B cell (primary cell): ENCODE data around the gene ZNF618. TPM values are rescaled to one million over a fixed set of nuclear protein-coding genes. Genes with fewer than 3 reads are reported as not detected.

ENCODE experiments used
- ATAC-seq: fragments of 200-7000 bp; cut with Tn5 transposase; one replicate; pipeline ENCODE4 v1.10.0; 2021; ENCODE audit warnings: low read depth, mild to moderate bottlenecking, moderate number of reproducible peaks, moderate library complexity
- CTCF ChIA-PET: fragments of 350-600 bp; sonication (Branson Sonifier 250); formaldehyde crosslinking; loops from one replicate; lab custom pipeline; 2021; ENCODE audit warnings: antibody characterized with exemption, inconsistent platforms; lab: Charles Lee
- POLR2A ChIA-PET: fragments of 350-600 bp; sonication (Branson Sonifier 250); formaldehyde crosslinking; loops from one replicate; lab custom pipeline; 2021; ENCODE audit warnings: antibody characterized with exemption; lab: Charles Lee
- DNase-seq: peaks from one replicate; pipeline ENCODE4 v3.0.0; 2013
- H2AFZ ChIP-seq: 2 replicates; pipeline ENCODE4 v1.6.1; 2012; ENCODE audit warnings: mild to moderate bottlenecking, low read depth, low read length; ENCODE audit not compliant: insufficient read depth, poor library complexity, severe bottlenecking
- H3K27ac ChIP-seq, 2 donors: 1 replicate in 1 of 2; 2 replicates in 1 of 2; pipeline ENCODE4 v1.5.1; 2012 to 2013; ENCODE audit warnings: low read length in 2 of 2, mild to moderate bottlenecking in 2 of 2, moderate library complexity in 1 of 2
- H3K27me3 ChIP-seq, 4 experiments: fragments of 200-600 bp in 1 of 4; sonication (generic) in 1 of 4; replicated peaks in 1 of 4; 1 replicate in 2 of 4; 2 replicates in 2 of 4; pipeline versions ENCODE4 v1.6.1 to v1.7.0; 2013 to 2016; ENCODE audit warnings: low read length in 3 of 4, mild to moderate bottlenecking in 2 of 4, mixed read lengths in 1 of 4, moderate library complexity in 1 of 4; ENCODE audit not compliant: insufficient read depth in 4 of 4, control insufficient read depth in 3 of 4; ENCODE audit errors: control extremely low read depth in 1 of 4
- H3K36me3 ChIP-seq, 2 experiments: replicated peaks in 1 of 2; 1 replicate in 1 of 2; 2 replicates in 1 of 2; pipeline versions ENCODE4 v1.6.1 to v1.7.1; 2013; ENCODE audit warnings: low read length in 1 of 2; ENCODE audit not compliant: insufficient read depth in 2 of 2, control insufficient read depth in 1 of 2; ENCODE audit errors: control extremely low read depth in 1 of 2, extremely low read depth in 1 of 2
- H3K4me1 ChIP-seq, 2 donors: fragments of 200-600 bp in 1 of 2; sonication (generic) in 1 of 2; 1 replicate in 1 of 2; 2 replicates in 1 of 2; pipeline versions ENCODE4 v1.5.1 to v1.6.1; 2013 to 2017; ENCODE audit warnings: low read length in 2 of 2; ENCODE audit not compliant: control insufficient read depth in 2 of 2, insufficient read depth in 2 of 2
- H3K4me2 ChIP-seq: replicated peaks from 2 replicates; pipeline ENCODE3; 2012; ENCODE audit warnings: mild to moderate bottlenecking, low read depth, low read length; ENCODE audit not compliant: poor library complexity, severe bottlenecking
- H3K4me3 ChIP-seq, 5 experiments: fragments of 200-600 bp in 1 of 5; sonication (generic) in 1 of 5; 1 replicate in 3 of 5; 2 replicates in 2 of 5; pipeline versions ENCODE4 v1.5.1 to v1.7.0; 2011 to 2016; ENCODE audit warnings: low read length in 4 of 5, mild to moderate bottlenecking in 4 of 5, low read depth in 2 of 5, control low read depth in 1 of 5, moderate library complexity in 1 of 5; ENCODE audit not compliant: insufficient read depth in 1 of 5; ENCODE audit errors: control extremely low read depth in 1 of 5, extremely low read depth in 1 of 5
- H3K79me2 ChIP-seq: fragments of 200-600 bp; sonication (generic); one replicate; pipeline ENCODE4 v1.6.0; 2016; ENCODE audit warnings: low read length; ENCODE audit not compliant: control insufficient read depth, insufficient read depth
- H3K9ac ChIP-seq: fragments of 200-600 bp; sonication (generic); 2 replicates; pipeline ENCODE4 v1.6.1; 2017; ENCODE audit warnings: mild to moderate bottlenecking, low read length, moderate library complexity
- H3K9me3 ChIP-seq, 3 donors: one replicate each; pipeline versions ENCODE4 v1.6.1 to v1.7.1; 2013; ENCODE audit warnings: low read length in 2 of 3; ENCODE audit not compliant: control insufficient read depth in 2 of 3, insufficient read depth in 1 of 3; ENCODE audit errors: control extremely low read depth in 1 of 3
- H4K20me1 ChIP-seq: 2 replicates; pipeline ENCODE4 v1.6.0; 2012; ENCODE audit warnings: mild to moderate bottlenecking, low read length; ENCODE audit not compliant: insufficient read depth, control insufficient read depth, poor library complexity, severe bottlenecking
- H3K27ac Mint-ChIP-seq: one replicate; pipeline ENCODE4 v1.8.0; 2021; ENCODE audit warnings: mixed read lengths
- H3K27me3 Mint-ChIP-seq: one replicate; pipeline ENCODE4 v1.8.0; 2021; ENCODE audit warnings: mixed read lengths
- H3K4me1 Mint-ChIP-seq: one replicate; pipeline ENCODE4 v1.8.0; 2021; ENCODE audit warnings: mixed read lengths
- H3K4me3 Mint-ChIP-seq: one replicate; pipeline ENCODE4 v1.8.0; 2021; ENCODE audit warnings: mixed read lengths
- H3K9me3 Mint-ChIP-seq: one replicate; pipeline ENCODE4 v1.8.0; 2022; ENCODE audit warnings: mixed read lengths; ENCODE audit not compliant: insufficient read depth
- EZH2 ChIP-seq: IDR thresholded peaks from 2 replicates; pipeline ENCODE4 v1.6.1; 2012; ENCODE audit warnings: borderline replicate concordance, low read depth, mild to moderate bottlenecking, moderate library complexity, low read length; ENCODE audit not compliant: insufficient read depth, poor library complexity, severe bottlenecking
- WGBS: methylation state at CpG from one replicate; pipeline ENCODE4 v1.1.5; 2013; ENCODE audit warnings: missing lambda C conversion rate; ENCODE audit not compliant: insufficient coverage; 5-methylcytosine and 5-hydroxymethylcytosine counted together
- intact Hi-C: fragments of 100-400 bp; cut with micrococcal nuclease; formaldehyde crosslinking; loops from one replicate; pipeline ENCODE4 v1.10.0; 2022
- polyA plus RNA-seq: library from polyadenylated mRNA; depleted of rRNA; stranded (reverse); fragments of >200 nt; gene quantifications from 2 replicates; pipeline ENCODE4 v1.2.3, GENCODE V29; 2012
- total RNA-seq, 2 donors: library from RNA; stranded (reverse); fragments of 120-200 nt in 1 of 2; gene quantifications; 1 replicate in 1 of 2; 2 replicates in 1 of 2; pipeline versions ENCODE4 v1.2.3 to v1.2.4, GENCODE V29; 2013 to 2022
- TF ChIP-seq, protein P1 (sequence below): fragments of 200-600 bp; IDR thresholded peaks from one replicate; pipeline ENCODE4 v1.8.0; 2022; ENCODE audit warnings: antibody characterized with exemption, mild to moderate bottlenecking

ZNF618 gene
- total and polyA plus RNA-seq, 2 donors (not counting 1 experiment from before 2014, with no cell fraction given): 1.4 to 2.5 TPM

DNA sequence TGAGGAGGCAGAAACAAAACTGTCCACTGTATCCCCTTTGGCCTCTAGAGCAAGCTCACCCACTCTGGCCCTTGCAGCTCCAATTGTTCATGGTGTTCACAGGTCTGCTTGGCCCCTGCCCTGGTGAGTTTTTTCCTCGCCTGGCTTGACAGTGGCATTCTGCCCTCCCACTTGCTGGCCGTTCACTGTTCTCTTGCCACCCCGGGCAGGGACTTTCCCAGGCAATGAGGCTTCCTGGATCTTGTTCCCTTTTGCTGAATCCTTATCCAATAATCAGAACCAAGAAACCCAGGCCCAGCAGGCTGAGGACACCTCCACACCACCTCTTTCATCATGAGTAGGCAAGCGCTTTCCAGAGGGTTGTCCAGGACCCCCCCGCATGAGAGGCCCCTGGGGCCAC, 31.2 kb downstream of the ZNF618 start:
- 86% methylated on average over 5 of the region's 5 CpGs for WGBS
- intact Hi-C loops: no loop called here
- no peak overlapping the region for H3K27ac ChIP-seq
- no peaks in the 10 kb centered on the region for H3K4me1 Mint-ChIP-seq
- no peaks in the 10 kb centered on the region for H4K20me1 ChIP-seq
- POLR2A ChIA-PET: no interaction called here
- H3K4me3 Mint-ChIP-seq: no peak overlapping the region
- H3K27ac Mint-ChIP-seq: no peak overlapping the region
- H2AFZ ChIP-seq: no peak overlapping the region
- peaks cover 0 to 5% (median 0%) of the 10 kb centered on the region in 3 donors for H3K9me3 ChIP-seq
- CTCF ChIA-PET: no interaction called here
- no peak overlapping the region for H3K4me2 ChIP-seq
- H3K27me3 Mint-ChIP-seq: peaks cover 9% of the 10 kb centered on the region
- TF ChIP-seq EZH2: no peak
- TF ChIP-seq, protein P1, sequence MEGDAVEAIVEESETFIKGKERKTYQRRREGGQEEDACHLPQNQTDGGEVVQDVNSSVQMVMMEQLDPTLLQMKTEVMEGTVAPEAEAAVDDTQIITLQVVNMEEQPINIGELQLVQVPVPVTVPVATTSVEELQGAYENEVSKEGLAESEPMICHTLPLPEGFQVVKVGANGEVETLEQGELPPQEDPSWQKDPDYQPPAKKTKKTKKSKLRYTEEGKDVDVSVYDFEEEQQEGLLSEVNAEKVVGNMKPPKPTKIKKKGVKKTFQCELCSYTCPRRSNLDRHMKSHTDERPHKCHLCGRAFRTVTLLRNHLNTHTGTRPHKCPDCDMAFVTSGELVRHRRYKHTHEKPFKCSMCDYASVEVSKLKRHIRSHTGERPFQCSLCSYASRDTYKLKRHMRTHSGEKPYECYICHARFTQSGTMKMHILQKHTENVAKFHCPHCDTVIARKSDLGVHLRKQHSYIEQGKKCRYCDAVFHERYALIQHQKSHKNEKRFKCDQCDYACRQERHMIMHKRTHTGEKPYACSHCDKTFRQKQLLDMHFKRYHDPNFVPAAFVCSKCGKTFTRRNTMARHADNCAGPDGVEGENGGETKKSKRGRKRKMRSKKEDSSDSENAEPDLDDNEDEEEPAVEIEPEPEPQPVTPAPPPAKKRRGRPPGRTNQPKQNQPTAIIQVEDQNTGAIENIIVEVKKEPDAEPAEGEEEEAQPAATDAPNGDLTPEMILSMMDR: no peak
- H3K9me3 Mint-ChIP-seq: no peaks in the 10 kb centered on the region
- H3K4me1 ChIP-seq: no peaks in the 10 kb centered on the region
- no peaks in the 10 kb centered on the region for H3K36me3 ChIP-seq
- H3K27me3 ChIP-seq: no peaks in the 10 kb centered on the region
- ATAC-seq (no peak), DNase-seq (no peak)
- H3K9ac ChIP-seq: no peak overlapping the region
- H3K4me3 ChIP-seq: no peak overlapping the region
- H3K79me2 ChIP-seq: peaks cover 5% of the 10 kb centered on the region

DNA sequence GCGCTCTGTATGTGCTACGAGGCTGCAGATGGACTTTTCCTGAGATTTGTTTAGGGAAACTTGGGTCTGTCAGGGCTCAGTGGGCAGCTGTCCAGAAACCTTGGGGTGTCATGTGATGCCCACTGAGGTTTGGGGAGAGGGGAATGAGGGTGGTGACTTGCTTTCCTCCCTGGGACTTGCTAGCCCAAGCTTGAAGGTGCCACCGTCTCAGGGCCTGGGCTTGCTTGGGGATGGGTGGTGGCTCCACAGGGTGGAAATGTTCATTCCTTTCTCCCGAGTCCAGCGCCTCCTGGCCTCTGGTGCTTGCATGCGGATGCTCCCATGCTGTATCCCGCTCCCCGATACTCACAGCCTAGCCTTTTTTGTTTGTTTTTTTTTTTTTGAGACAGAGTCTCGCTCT, 33.3 kb downstream of the ZNF618 start:
- no peak for DNase-seq
- Mint-ChIP-seq H3K4me3 (no peak overlapping the region), H3K9me3 (no peaks in the 10 kb centered on the region), H3K27me3 (peaks cover 9% of the 10 kb centered on the region), H3K27ac (no peak overlapping the region), H3K4me1 (no peaks in the 10 kb centered on the region)
- Histone ChIP-seq H3K4me1 (no peaks in the 10 kb centered on the region), H3K27me3 (no peaks in the 10 kb centered on the region), H4K20me1 (no peaks in the 10 kb centered on the region), H3K4me3 (no peak overlapping the region), H3K79me2 (peaks cover 5% of the 10 kb centered on the region), H3K9ac (no peak overlapping the region), H3K27ac (no peak overlapping the region), H3K36me3 (no peaks in the 10 kb centered on the region), H3K4me2 (no peak overlapping the region), H3K9me3 (no peaks in the 10 kb centered on the region), H2AFZ (no peak overlapping the region)
- CTCF ChIA-PET: no interaction called here
- no peak for ATAC-seq
- TF ChIP-seq EZH2: no peak
- 94% methylated on average over 8 of the region's 9 CpGs for WGBS
- POLR2A ChIA-PET: no interaction called here
- intact Hi-C loops: no loop called here
